Measurements from ENCODE around the gene ZBTB20. TPM values are rescaled to one million over a fixed set of nuclear protein-coding genes. Genes with fewer than 3 reads are reported as not detected.

Gene ZBTB20
- total and polyA plus RNA-seq, 7 donors, result under 0.01 to 113 (median 58.6) TPM

- H3K27ac ChIP-seq, result no peak overlapping the region
- 97 to 99% methylated on average over 1 of the region's 1 CpG for WGBS, 2 donors
Measured at GRCh38 chr3:115007966-115008365, 139.1 kb downstream of the ZBTB20 start.

DNA sequence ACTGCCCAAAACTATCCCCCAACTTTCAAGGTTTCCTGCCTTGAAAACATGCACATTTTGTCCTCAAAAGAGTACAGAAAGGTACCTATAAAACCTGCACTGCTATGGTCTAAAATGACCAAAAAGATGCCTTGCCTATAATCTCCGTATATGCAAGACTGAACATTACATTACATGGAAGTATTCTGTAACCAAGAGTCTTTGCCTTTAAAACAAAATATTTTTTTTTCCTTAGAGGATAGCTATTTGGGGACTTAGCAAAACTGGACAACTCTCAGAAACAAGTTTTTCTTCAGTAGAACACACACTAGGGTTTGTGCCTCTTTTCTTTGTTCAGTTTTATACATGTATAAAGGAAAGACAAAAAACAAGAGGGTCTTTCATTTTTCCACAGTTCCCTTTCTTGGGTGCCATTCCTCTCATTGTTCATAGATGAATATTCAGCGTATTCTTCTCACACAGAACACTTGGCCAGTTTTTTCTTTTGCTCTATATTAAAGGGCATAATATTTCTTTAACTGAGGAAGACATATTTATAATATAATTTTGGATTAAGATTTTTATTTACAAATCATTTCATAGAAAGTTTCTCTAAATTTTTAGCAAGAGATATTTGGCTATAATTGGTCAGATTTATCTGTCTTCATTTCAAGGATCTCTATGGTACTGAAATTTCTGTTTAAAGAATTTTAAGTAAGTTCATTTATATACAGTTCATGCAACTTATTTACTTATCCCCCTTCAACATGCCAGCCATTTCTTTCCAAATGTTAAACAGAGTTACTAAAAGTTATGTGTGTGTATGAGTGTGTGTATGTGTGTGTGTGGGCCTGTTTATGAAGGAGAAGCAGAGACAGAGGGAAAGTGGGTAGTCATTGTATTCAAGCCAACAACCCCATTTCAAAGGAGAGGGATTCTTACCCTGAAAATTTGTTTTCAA lies 142.6 kb downstream of the ZBTB20 start:
- DNase-seq, result no peak
- no peaks in the 10 kb centered on the region for H3K27me3 ChIP-seq
- 85 to 91% methylated on average over 2 of the region's 2 CpGs for WGBS, 2 donors
- no peak overlapping the region for H3K27ac ChIP-seq
- intact Hi-C loops (cut with DNase I), result no loop called here
- H3K4me3 ChIP-seq, result no peak overlapping the region
- TF ChIP-seq POLR2A (IDR thresholded peaks at IDR 0.05), result no peak
- no peak for TF ChIP-seq CTCF (IDR thresholded peaks at IDR 0.05)
- no peak for TF ChIP-seq POLR2AphosphoS5 (IDR thresholded peaks at IDR 0.05)
- TF ChIP-seq EP300 (IDR thresholded peaks at IDR 0.05), result no peak
- peaks cover 0 to 7% (median 0%) of the 10 kb centered on the region in 4 donors for H3K9me3 ChIP-seq
- no peaks in the 10 kb centered on the region for H3K36me3 ChIP-seq
- no peaks in the 10 kb centered on the region for H3K4me1 ChIP-seq

More at GRCh38 chr3:115007966-115008365, 139.1 kb downstream of the ZBTB20 start:
- no peaks in the 10 kb centered on the region for H3K27me3 ChIP-seq
- intact Hi-C loops (cut with DNase I), result no loop called here
- H3K9me3 ChIP-seq, result no peaks in the 10 kb centered on the region
- no peak for TF ChIP-seq EP300 (IDR thresholded peaks at IDR 0.05)
- TF ChIP-seq POLR2A (IDR thresholded peaks at IDR 0.05), result no peak
- TF ChIP-seq POLR2AphosphoS5 (IDR thresholded peaks at IDR 0.05), result no peak
- no peaks in the 10 kb centered on the region for H3K36me3 ChIP-seq
- no peak for DNase-seq
- H3K4me1 ChIP-seq, result peaks cover 0 to 4% (median 0%) of the 10 kb centered on the region in 4 donors
- no peak overlapping the region for H3K4me3 ChIP-seq

GRCh38 chr3:114998971-114999579 lies 148.0 kb downstream of the ZBTB20 start:
- Histone ChIP-seq H3K27ac (no peak overlapping the region), H3K4me3 (no peak overlapping the region), H3K4me1 (no peaks in the 10 kb centered on the region), H3K36me3 (no peaks in the 10 kb centered on the region), H3K9me3 (peaks cover 0 to 7% (median 0%) of the 10 kb centered on the region in 4 donors), H3K27me3 (no peaks in the 10 kb centered on the region)
- no peak for TF ChIP-seq CTCF (IDR thresholded peaks at IDR 0.05)
- TF ChIP-seq POLR2A (IDR thresholded peaks at IDR 0.05), result no peak
- intact Hi-C loops (cut with DNase I), result no loop called here
- DNase-seq, result no peak
- 95 to 97% methylated on average over 2 of the region's 2 CpGs for WGBS, 2 donors

DNA sequence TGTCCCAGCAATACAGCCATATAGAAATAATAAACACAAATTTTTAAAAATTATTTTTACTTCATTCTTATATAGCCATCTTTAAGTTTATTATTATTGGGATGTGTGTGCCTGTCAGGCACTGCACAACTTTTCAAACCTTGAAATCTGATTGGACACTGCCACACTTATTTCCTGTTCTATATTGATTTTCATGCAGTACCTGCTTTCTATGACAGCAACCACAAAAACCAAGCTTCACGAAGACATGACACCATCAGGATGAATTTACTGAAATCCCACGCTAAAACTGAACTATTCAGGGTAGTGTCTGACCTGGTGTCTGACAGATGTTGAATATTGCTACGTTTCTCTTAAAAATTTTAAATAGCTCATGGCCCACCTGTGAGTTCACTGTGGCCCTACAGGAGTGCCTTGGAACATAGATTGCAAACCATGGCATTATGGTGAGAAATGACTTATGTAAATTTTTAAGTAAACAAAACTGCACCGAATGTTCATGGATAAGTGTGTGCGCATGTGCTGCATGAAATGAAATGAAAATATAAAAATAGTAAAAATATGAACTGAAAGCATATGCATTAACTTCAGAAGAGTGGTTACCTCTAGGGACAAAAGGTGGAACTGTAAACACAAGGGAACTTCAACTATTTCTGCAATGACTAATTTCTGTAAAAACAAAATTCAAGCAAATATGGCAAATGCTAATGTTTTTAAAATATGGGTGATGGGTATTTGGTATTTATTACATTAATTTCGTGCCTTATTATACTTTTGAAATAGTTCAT lies 152.3 kb downstream of the ZBTB20 start:
- intact Hi-C loops (cut with DNase I), result no loop called here
- 81 to 92% methylated on average over 6 of the region's 6 CpGs for WGBS, 2 donors

More for the DNA sequence above, 152.3 kb downstream of the ZBTB20 start:
- Histone ChIP-seq H3K4me3 (no peak overlapping the region), H3K9me3 (no peaks in the 10 kb centered on the region), H3K27me3 (no peaks in the 10 kb centered on the region), H3K4me1 (no peaks in the 10 kb centered on the region), H3K27ac (no peak overlapping the region), H3K36me3 (no peaks in the 10 kb centered on the region)
- TF ChIP-seq POLR2AphosphoS5 (IDR thresholded peaks at IDR 0.05) (no peak), EP300 (IDR thresholded peaks at IDR 0.05) (no peak), CTCF (IDR thresholded peaks at IDR 0.05) (no peak), POLR2A (IDR thresholded peaks at IDR 0.05) (no peak)
- no peak for DNase-seq
